ENCODE data around the gene STEAP1. TPM values are rescaled to one million over a fixed set of nuclear protein-coding genes. Genes with fewer than 3 reads are reported as not detected.
"Not testable (repeated sequence)": the region's sequence is repeated elsewhere in the genome, so short reads cannot be mapped to it uniquely, and the experiment has no call there.

The STEAP1 gene
- under 1 TPM; 0.52 to 0.79 TPM for total RNA-seq

GRCh38 chr7:90153943-90154771 is at the start of gene STEAP1:
STEAP1 (plus strand) TSS chr7:90154469; CDS start chr7:90159789, 5,320 bp downstream.
- not testable (repeated sequence) for H3K9me3 Mint-ChIP-seq; H3K27ac Mint-ChIP-seq; H3K36me3 Mint-ChIP-seq (ENCODE audit: low read depth); H3K4me1 Mint-ChIP-seq
- peak within 1 kb of the TSS; percentile 57 for H3K4me3 Mint-ChIP-seq
- peak; percentile 99 for ATAC-seq (replicated peaks)
- H3K27me3 Mint-ChIP-seq = peaks cover 10% of the 10 kb centered on the region

GRCh38 chr7:90114972-90115371 is 39.3 kb upstream of the STEAP1 start:
- not testable (repeated sequence) for H3K36me3 Mint-ChIP-seq (ENCODE audit: low read depth); H3K4me1 Mint-ChIP-seq; H3K4me3 Mint-ChIP-seq; H3K27ac Mint-ChIP-seq; H3K9me3 Mint-ChIP-seq; ATAC-seq (replicated peaks)
- H3K27me3 Mint-ChIP-seq = peaks cover 19% of the 10 kb centered on the region

DNA sequence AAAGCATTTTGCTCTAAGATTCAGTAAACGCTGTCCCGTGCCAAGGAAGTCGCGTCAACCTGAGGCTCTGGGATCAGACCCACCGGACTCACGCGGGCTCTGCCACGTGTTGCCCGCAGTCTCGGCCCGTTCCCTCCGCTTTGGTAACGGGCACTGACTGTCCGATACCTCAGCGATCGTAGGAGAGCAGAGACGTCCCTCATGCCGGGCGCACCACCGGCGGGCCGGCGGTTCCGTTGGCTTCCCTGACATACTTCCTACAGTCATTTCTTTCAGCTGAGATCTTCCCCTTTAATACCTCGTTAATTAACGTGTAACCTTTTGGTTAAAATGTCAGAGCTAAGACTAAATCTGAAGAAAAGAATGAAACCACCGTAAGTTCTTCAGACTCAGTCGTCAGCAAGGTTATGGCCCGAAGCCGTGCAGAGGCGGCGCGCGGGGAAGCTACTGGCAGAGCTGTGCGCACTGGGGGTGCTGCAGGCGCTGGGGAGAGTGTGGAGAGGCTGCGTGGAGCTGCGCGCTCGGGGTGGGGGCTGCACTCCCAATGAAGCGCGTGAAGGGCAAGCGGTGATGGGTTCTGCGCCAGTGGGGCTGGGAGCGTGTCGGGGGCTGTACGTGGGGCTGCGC is 35.6 kb upstream of the STEAP1 start:
- H3K27me3 Mint-ChIP-seq = peaks cover 27% of the 10 kb centered on the region
- peak overlapping the region; percentile 74 for H3K4me3 Mint-ChIP-seq
- H3K4me1 Mint-ChIP-seq; ATAC-seq (replicated peaks); H3K27ac Mint-ChIP-seq; H3K9me3 Mint-ChIP-seq; H3K36me3 Mint-ChIP-seq (ENCODE audit: low read depth): not testable (repeated sequence)

DNA sequence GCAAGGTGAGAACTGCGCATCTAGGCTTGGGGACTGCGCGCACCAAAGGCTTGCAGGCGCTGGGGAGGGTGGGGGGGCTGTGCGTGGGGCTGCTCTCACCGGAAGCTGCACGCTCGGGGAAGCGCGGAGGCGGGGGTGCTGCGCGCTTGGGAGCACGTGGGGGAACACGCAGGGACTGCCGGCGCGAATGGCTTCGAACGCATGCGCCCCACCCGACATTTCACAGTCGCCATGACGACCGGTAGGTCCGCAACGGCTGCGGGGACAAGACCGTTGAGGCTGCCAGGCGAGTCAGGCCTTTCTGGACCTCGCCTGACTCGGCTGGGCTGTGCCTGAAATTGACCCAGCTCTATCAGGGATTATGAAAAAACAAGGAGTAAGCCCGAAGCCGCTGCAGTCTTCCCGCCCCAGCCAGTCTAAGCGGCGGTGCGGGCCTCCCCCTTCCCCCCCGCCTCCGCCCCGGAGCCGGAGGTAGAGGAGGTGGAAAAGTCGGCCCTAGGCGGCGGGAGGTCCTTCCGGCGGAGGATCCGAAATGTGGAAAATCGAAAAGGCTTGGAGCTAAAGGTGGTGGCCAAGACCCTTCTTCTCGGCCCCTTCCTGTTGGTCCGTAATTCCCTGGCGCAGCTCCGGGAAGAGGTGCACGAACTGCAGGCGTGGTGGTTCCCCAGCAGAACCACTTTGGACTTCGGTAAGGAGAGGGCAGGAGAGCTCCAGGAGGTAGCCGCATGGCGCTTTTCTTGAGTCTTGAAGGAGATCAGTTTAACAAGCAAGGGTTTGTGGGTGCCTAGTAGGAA is 34.9 kb upstream of the STEAP1 start:
- ATAC-seq (replicated peaks) = no peak
- peaks cover 4% of the 10 kb centered on the region for H3K4me1 Mint-ChIP-seq
- no peak overlapping the region for H3K27ac Mint-ChIP-seq
- H3K27me3 Mint-ChIP-seq = peaks cover 27% of the 10 kb centered on the region
- H3K36me3 Mint-ChIP-seq (ENCODE audit: low read depth) = no peaks in the 10 kb centered on the region
- peak overlapping the region; percentile 74 for H3K4me3 Mint-ChIP-seq
- H3K9me3 Mint-ChIP-seq = no peaks in the 10 kb centered on the region

DNA sequence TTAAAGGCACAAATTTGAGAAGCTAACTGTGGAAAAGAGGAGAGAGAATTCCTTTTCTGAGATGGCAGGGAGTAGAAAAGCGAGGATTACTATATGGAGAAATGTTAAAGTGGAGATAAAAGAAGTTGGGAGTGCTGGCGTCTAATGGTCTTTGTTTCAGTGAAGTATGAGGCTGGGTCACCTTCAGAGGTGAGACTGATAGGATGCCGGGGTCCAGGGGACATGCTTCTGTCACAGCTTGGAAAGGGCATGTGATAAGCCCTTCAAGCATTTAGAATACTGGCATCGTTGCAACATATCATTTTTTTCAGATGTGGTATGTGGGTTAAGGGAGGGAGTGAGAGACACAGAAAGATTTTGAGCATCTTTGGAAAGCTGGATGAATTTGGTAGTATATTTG is 34.1 kb upstream of the STEAP1 start:
- not testable (repeated sequence) for H3K9me3 Mint-ChIP-seq; H3K36me3 Mint-ChIP-seq (ENCODE audit: low read depth); H3K4me1 Mint-ChIP-seq; H3K27ac Mint-ChIP-seq; ATAC-seq (replicated peaks)
- Mint-ChIP-seq H3K27me3 (peaks cover 27% of the 10 kb centered on the region), H3K4me3 (peak overlapping the region; percentile 74)

- not testable (repeated sequence) for ATAC-seq (replicated peaks); H3K27ac Mint-ChIP-seq; H3K4me3 Mint-ChIP-seq; H3K36me3 Mint-ChIP-seq (ENCODE audit: low read depth); H3K9me3 Mint-ChIP-seq; H3K4me1 Mint-ChIP-seq
- H3K27me3 Mint-ChIP-seq = peaks cover 19% of the 10 kb centered on the region
Measured at GRCh38 chr7:90131746-90132145, 22.5 kb upstream of the STEAP1 start.

- H3K27ac Mint-ChIP-seq; H3K4me1 Mint-ChIP-seq; H3K9me3 Mint-ChIP-seq; H3K36me3 Mint-ChIP-seq (ENCODE audit: low read depth); H3K4me3 Mint-ChIP-seq; ATAC-seq (replicated peaks); H3K27me3 Mint-ChIP-seq: not testable (repeated sequence)
Measured at GRCh38 chr7:90147079-90147960, 6.9 kb upstream of the STEAP1 start.

GRCh38 chr7:90149428-90149827 is 4.8 kb upstream of the STEAP1 start:
- not testable (repeated sequence) for H3K36me3 Mint-ChIP-seq (ENCODE audit: low read depth); ATAC-seq (replicated peaks); H3K4me1 Mint-ChIP-seq; H3K27me3 Mint-ChIP-seq; H3K27ac Mint-ChIP-seq; H3K9me3 Mint-ChIP-seq; H3K4me3 Mint-ChIP-seq

DNA sequence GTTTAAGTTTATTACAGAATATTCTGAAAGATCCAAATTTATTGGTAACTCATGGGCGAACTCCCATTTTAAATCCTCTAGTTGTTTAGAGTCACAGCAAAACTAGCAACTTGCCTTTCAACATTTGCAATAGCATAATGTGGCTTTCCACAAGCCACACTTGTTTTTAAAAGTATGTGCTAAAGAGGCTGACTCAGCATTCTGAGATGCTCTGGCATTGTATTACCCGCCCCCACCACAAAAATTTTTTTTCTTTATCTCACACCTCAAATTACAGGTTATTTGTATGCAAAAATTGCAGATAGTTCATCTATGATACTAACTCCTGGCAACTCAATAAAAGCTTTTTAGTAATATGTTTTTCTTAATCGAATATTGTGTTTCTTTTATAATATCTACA is 2.4 kb upstream of the STEAP1 start:
- H3K36me3 Mint-ChIP-seq (ENCODE audit: low read depth); H3K27me3 Mint-ChIP-seq; H3K27ac Mint-ChIP-seq; H3K4me3 Mint-ChIP-seq; ATAC-seq (replicated peaks); H3K9me3 Mint-ChIP-seq; H3K4me1 Mint-ChIP-seq: not testable (repeated sequence)

DNA sequence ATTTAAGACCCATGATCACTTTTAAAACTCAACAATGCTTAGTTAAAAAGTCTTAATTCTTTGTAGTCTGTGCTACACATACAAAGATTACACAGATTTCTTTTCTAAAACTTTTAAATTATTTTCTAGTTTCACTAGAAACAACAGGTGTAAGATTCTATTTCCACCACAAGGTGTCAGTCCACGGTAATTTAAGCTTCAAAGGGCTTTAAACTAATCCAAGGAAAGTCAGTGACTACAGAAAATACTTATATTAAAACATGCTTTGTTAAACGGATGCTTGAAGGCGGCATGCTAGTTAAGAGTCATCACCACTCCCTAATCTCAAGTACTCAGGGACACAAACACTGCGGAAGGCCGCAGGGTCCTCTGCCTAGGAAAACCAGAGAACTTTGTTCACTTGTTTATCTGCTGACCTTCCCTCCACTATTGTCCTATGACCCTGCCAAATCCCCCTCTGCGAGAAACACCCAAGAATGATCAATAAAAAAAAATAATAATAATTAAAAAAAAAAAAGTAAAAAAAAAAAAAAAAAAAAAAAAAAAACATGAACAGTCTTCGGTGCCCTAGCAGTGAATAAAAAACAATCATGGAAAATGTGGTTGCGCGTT is 1.5 kb upstream of the STEAP1 start:
- H3K27ac Mint-ChIP-seq; H3K4me3 Mint-ChIP-seq; H3K27me3 Mint-ChIP-seq; H3K4me1 Mint-ChIP-seq; H3K36me3 Mint-ChIP-seq (ENCODE audit: low read depth); H3K9me3 Mint-ChIP-seq; ATAC-seq (replicated peaks): not testable (repeated sequence)

GRCh38 chr7:90155206-90155605 is 937 bp downstream of the STEAP1 start:
- Mint-ChIP-seq H3K36me3 (ENCODE audit: low read depth) (no peaks in the 10 kb centered on the region), H3K27ac (no peak overlapping the region), H3K4me1 (no peaks in the 10 kb centered on the region), H3K4me3 (peak overlapping the region; percentile 57), H3K9me3 (no peaks in the 10 kb centered on the region), H3K27me3 (peaks cover 13% of the 10 kb centered on the region)
- no peak for ATAC-seq (replicated peaks)

DNA sequence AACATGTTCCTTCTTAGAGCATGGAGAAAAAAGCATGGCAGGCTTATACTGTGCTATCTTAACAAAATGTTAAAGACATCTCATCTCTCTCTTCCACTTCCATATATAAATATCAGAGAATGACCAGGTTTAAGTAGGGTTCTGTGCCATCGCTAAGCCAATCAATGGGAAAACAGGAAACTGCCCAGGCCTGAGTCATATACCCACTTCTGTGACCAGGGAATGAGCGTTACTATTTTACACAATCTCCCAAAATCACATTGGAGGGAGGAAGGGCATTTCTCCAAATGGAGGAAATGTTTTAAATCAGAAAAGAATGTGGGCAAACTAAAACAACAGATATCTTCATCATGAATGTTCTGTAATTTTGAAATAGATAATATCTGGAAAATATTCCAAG is 3.1 kb downstream of the STEAP1 start:
- ATAC-seq (replicated peaks); H3K4me1 Mint-ChIP-seq; H3K27ac Mint-ChIP-seq; H3K9me3 Mint-ChIP-seq; H3K36me3 Mint-ChIP-seq (ENCODE audit: low read depth); H3K4me3 Mint-ChIP-seq: not testable (repeated sequence)
- H3K27me3 Mint-ChIP-seq = peaks cover 13% of the 10 kb centered on the region

DNA sequence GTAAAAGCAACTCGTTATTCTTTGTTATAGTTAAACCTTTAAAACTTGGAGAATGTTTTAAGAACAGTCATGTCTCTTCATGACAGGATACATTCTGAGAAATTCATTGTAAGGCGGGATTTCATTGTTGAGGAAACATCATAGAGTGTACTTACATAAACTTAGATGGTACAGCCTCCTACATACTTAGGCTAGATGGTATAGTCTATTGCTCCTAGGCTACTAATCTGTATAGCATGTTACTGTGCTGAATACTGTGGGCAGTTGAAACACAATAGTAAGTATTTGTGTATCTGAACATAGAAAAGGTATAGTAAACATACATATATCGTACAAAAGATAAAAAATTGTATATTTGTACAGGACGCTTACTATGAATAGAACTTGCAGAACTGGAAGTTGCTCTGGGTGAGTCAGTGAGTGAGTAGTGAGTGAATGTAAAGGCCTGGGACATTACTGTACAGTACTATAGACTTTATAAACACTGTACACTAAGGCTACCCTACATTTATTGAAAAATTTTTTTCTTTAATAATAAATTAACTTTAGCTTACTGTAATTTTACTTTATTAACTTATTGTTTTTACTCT is 3.6 kb downstream of the STEAP1 start:
- H3K36me3 Mint-ChIP-seq (ENCODE audit: low read depth); H3K4me1 Mint-ChIP-seq; H3K27ac Mint-ChIP-seq; ATAC-seq (replicated peaks); H3K4me3 Mint-ChIP-seq; H3K9me3 Mint-ChIP-seq: not testable (repeated sequence)
- peaks cover 13% of the 10 kb centered on the region for H3K27me3 Mint-ChIP-seq

Measured in activated T-helper 17 cell treated with anti-CD3 and anti-CD28 coated beads, Interleukin-2, amount 50 U/mL, for 72 hours (primary cell).